CD4-positive, alpha-beta memory T cell (primary cell): ENCODE measurements around the gene FBXW10. TPM values are rescaled to one million over a fixed set of nuclear protein-coding genes. Genes with fewer than 3 reads are reported as not detected.
"Not testable (repeated sequence)": the region's sequence is repeated elsewhere in the genome, so short reads cannot be mapped to it uniquely, and the experiment has no call there.

Experiments
- CTCF ChIA-PET: fragments of 350-600 bp; sonication (Branson Sonifier 250); formaldehyde crosslinking; loops from one replicate; lab custom pipeline; 2021; ENCODE audit warnings: inconsistent platforms; ENCODE audit not compliant: partially characterized antibody; lab: Charles Lee
- POLR2A ChIA-PET: fragments of 350-600 bp; sonication (Branson Sonifier 250); formaldehyde crosslinking; loops from one replicate; lab custom pipeline; 2021; ENCODE audit not compliant: partially characterized antibody; lab: Charles Lee
- DNase-seq, 5 donors: peaks; one replicate each; pipeline versions ENCODE4 v3.0.0 to v3.0.0-alpha.2; 2020 to 2022; ENCODE audit warnings: mixed read lengths in 1 of 5
- H3K27ac ChIP-seq: one replicate; pipeline ENCODE4 v1.7.0; 2013; ENCODE audit warnings: low read depth, low read length
- H3K27me3 ChIP-seq: 2 replicates; pipeline ENCODE4 v1.7.0; 2013; ENCODE audit warnings: mild to moderate bottlenecking, low read length, moderate library complexity; ENCODE audit not compliant: insufficient read depth
- H3K36me3 ChIP-seq: 2 replicates; pipeline ENCODE4 v1.7.0; 2013; ENCODE audit warnings: mild to moderate bottlenecking, low read length, moderate library complexity; ENCODE audit not compliant: insufficient read depth
- H3K4me1 ChIP-seq: 2 replicates; pipeline ENCODE4 v1.7.0; 2013; ENCODE audit warnings: mild to moderate bottlenecking, low read length, moderate library complexity; ENCODE audit not compliant: insufficient read depth
- H3K4me3 ChIP-seq, 2 donors: one replicate each; pipeline ENCODE4 v1.7.0; 2013; ENCODE audit warnings: low read length in 2 of 2, mild to moderate bottlenecking in 1 of 2
- H3K9me3 ChIP-seq, 2 donors: one replicate each; pipeline ENCODE4 v1.7.0; 2013; ENCODE audit warnings: low read length in 2 of 2, control low read depth in 1 of 2; ENCODE audit not compliant: control insufficient read depth in 1 of 2
- H3K27ac Mint-ChIP-seq, 7 donors: one replicate each; pipeline ENCODE4 v1.8.0; 2020 to 2021; ENCODE audit warnings: mixed read lengths in 7 of 7, mild to moderate bottlenecking in 6 of 7, inconsistent platforms in 3 of 7, moderate library complexity in 3 of 7
- H3K27me3 Mint-ChIP-seq, 2 donors: one replicate each; pipeline ENCODE4 v1.8.0; 2020 to 2021; ENCODE audit warnings: mixed read lengths in 2 of 2
- H3K36me3 Mint-ChIP-seq, 2 donors: one replicate each; pipeline ENCODE4 v1.8.0; 2020 to 2021; ENCODE audit warnings: mixed read lengths in 2 of 2, inconsistent platforms in 1 of 2, mild to moderate bottlenecking in 1 of 2
- H3K4me1 Mint-ChIP-seq, 4 donors: one replicate each; pipeline ENCODE4 v1.8.0; 2020 to 2021; ENCODE audit warnings: mixed read lengths in 4 of 4, mild to moderate bottlenecking in 1 of 4
- H3K4me3 Mint-ChIP-seq, 8 donors: one replicate each; pipeline ENCODE4 v1.8.0; 2020 to 2021; ENCODE audit warnings: mixed read lengths in 8 of 8, mild to moderate bottlenecking in 7 of 8, moderate library complexity in 6 of 8, inconsistent platforms in 3 of 8
- H3K9me3 Mint-ChIP-seq, 8 donors: one replicate each; pipeline ENCODE4 v1.8.0; 2020 to 2021; ENCODE audit warnings: mixed read lengths in 8 of 8, mild to moderate bottlenecking in 5 of 8, inconsistent platforms in 3 of 8, moderate library complexity in 1 of 8
- intact Hi-C: fragments of 100-400 bp; cut with micrococcal nuclease; formaldehyde crosslinking; loops from one replicate; pipeline ENCODE4 v1.15.1; 2023
- polyA plus RNA-seq, 2 donors: library from polyadenylated mRNA; unstranded; fragments of 300-500 nt; fragmentation: Illumina TruSeq; gene quantifications; one replicate each; pipeline ENCODE4 v1.2.3, GENCODE V29; 2021
- total RNA-seq, 2 experiments: library from RNA; stranded (reverse); gene quantifications; one replicate each; pipeline ENCODE4 v1.2.3, GENCODE V29; 2021

Gene FBXW10
- total and polyA plus RNA-seq, 4 experiments from 2014 or later, result not detected

DNA sequence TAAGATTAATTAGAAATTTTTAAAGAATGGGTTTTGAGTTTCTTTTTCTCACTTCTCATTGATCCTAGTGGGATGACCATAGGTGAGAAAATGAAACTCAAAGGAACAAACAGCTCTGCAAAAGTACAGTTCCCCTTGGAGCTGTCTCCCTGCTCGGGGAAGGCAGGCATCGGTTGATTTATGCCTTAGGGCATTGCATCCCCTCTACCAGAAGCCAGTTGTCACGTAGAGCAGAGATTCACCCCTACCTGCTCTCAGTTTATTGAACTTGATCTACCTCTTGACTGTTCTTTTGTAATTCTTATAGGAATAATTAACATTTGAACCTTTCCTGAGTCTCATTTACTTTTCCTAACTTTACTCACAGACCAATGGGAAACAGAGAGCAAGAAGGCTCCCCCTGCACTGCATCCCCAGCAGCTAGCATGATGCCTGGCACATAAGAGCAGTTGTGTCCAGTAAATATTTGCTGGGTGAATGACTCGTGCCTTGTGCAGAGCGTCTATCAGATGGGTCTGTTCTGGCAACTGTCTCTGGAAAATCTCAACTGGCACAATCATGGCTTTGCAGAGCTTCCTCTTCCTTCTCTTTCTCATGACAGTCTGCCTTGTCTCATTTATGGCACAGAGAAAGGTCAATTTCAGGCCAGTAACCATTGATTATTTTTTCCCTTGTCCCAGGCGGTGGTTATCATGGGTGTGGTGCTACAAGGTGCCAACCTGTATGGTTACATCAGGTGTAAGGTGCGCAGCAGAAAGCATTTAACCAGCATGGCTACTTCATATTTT is 59.8 kb downstream of the FBXW10 start:
- H3K4me1 ChIP-seq, CTCF ChIA-PET, H3K9me3 ChIP-seq, H3K4me1 Mint-ChIP-seq, H3K27ac Mint-ChIP-seq, H3K27me3 ChIP-seq, H3K27me3 Mint-ChIP-seq, H3K9me3 Mint-ChIP-seq, H3K4me3 Mint-ChIP-seq, H3K4me3 ChIP-seq, DNase-seq, POLR2A ChIA-PET, H3K27ac ChIP-seq, H3K36me3 ChIP-seq, intact Hi-C loops: not testable (repeated sequence)
- H3K36me3 Mint-ChIP-seq, result peaks cover 23 to 38% of the 10 kb centered on the region in 2 donors

DNA sequence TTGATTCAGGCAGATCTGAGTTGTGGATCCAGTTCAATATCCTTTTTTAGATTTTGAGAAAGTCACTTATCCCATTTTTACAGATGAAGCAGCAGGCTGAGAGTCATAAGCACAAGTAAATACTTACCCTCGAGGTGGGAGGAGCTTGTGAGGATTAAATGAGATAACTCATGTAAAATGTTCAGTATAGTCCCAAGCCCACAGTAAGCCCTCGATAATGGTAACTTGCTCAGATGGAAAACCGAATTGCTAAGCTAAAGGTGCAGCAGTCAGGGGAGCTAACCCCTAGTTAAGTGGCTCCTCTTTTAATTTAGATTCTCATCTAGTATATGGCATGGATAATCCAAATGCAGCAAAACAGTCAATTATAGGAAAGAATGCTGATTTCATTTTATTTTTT is 72.1 kb downstream of the FBXW10 start:
- H3K27ac Mint-ChIP-seq, H3K27ac ChIP-seq, H3K36me3 Mint-ChIP-seq, H3K4me1 ChIP-seq, H3K36me3 ChIP-seq, POLR2A ChIA-PET, H3K27me3 Mint-ChIP-seq, intact Hi-C loops, H3K4me3 ChIP-seq, H3K9me3 ChIP-seq, H3K9me3 Mint-ChIP-seq, H3K4me1 Mint-ChIP-seq, H3K27me3 ChIP-seq, DNase-seq, H3K4me3 Mint-ChIP-seq: not testable (repeated sequence)
- CTCF ChIA-PET, result interaction anchor here (1.6 kb wide), 1 partner anchor 43 kb away, joined by 3 read pairs; no protein-coding TSS in a partner anchor

DNA sequence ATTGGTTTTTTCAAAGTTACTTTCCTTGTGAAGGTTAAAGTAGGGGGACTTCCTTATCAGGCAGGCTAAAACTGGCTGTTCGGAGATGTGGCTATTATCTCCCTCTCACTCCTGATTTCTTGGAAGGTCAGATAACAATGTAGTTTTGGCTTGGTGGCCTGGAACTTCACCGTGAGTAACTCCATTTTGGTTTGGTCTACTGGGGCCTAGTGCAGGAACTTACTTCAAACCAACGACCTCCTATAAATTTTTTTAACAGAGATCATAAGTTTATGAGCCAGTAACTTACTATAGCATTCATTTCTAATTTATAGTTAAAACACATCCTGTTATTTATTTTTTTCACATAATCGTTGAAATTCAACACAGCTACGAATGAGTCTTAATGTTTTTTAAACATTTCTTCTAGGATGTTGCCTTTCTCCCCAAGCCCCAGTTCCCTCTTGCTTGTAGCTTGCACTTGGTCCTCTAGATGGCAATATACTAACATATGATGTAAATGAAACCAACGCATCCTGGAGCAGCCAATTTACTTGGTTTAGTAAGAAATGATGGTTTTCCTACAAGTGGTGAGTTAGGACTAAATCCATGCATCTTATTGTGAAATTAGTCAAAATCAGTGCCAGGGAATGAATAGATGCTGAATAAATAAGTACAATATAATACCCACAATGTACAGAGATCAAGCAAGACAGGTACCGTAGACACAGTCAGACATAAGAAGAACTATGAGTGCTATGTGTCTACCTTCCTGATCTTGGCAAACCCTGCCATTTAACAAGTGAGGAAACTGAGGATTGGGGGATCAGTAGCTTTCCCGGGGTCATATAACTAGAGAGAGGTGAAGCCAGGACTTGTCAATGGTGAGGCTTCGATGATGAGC is 72.9 kb downstream of the FBXW10 start:
- POLR2A ChIA-PET, H3K4me1 Mint-ChIP-seq, H3K9me3 Mint-ChIP-seq, H3K9me3 ChIP-seq, intact Hi-C loops, H3K27ac ChIP-seq, H3K36me3 ChIP-seq, H3K4me1 ChIP-seq, H3K4me3 Mint-ChIP-seq, H3K36me3 Mint-ChIP-seq, H3K4me3 ChIP-seq, H3K27ac Mint-ChIP-seq, H3K27me3 ChIP-seq, H3K27me3 Mint-ChIP-seq: not testable (repeated sequence)
- peak; percentile 59 to 66 (median 65) for DNase-seq
- CTCF ChIA-PET, result interaction anchor here (1.1 to 1.6 kb wide), 2 partner anchors 42 to 144 kb away, joined by 3 read pairs; no protein-coding TSS in a partner anchor

DNA sequence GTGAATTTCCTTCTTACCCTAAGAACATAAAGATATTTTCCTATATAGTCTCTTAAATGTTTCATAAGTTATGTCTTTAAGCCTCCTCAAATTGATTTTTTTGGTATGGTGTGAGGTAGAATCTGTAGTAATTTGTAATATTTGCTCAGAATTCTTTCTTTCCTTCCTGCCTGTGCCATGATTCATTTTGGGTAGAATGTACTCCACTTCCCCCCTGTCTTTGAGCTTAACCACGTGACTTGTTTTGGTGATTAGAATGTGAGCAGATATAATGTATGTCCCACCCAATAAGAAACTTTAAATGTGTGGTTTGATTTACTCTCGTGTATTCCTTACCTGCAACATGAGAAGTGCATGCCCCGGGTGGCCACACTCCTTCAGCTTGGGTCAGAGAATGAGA is 77.6 kb downstream of the FBXW10 start:
- CTCF ChIA-PET, H3K4me3 ChIP-seq, intact Hi-C loops: not testable (repeated sequence)

DNA sequence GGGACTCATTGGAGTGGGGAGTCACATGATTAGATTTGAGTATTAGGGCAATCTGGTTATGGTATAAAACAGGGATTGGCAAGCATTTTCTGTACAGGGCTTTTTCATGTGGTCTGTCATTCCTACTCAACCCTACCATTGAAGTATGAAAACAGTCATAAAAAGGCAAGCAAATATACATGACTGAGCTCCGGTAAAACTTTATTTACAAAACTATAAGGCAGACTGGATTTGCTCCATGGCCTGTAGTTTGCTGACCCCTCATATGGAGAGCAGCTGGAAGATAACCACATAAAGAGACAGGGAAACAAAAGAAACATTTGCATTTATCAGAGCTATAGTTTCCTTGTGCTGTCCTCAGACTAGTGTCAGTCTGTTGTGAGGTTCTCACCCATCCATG is 83.8 kb downstream of the FBXW10 start:
- H3K36me3 ChIP-seq, H3K27me3 ChIP-seq, H3K9me3 Mint-ChIP-seq, H3K9me3 ChIP-seq, H3K27me3 Mint-ChIP-seq, H3K36me3 Mint-ChIP-seq, POLR2A ChIA-PET, H3K4me1 Mint-ChIP-seq, H3K27ac ChIP-seq, intact Hi-C loops, H3K27ac Mint-ChIP-seq, CTCF ChIA-PET, DNase-seq, H3K4me3 Mint-ChIP-seq, H3K4me3 ChIP-seq, H3K4me1 ChIP-seq: not testable (repeated sequence)

More for the DNA sequence above, 77.6 kb downstream of the FBXW10 start:
- H3K27me3 Mint-ChIP-seq, H3K27ac Mint-ChIP-seq, H3K4me1 Mint-ChIP-seq, DNase-seq, H3K36me3 ChIP-seq, H3K36me3 Mint-ChIP-seq, POLR2A ChIA-PET, H3K27me3 ChIP-seq, H3K27ac ChIP-seq, H3K4me1 ChIP-seq, H3K4me3 Mint-ChIP-seq, H3K9me3 Mint-ChIP-seq, H3K9me3 ChIP-seq: not testable (repeated sequence)

Other genes with a start within 250 kb of the FBXW10 start
- gene TBC1D28, start 99.7 kb upstream of the FBXW10 start, total RNA-seq, result not detected
- not detected for gene TBC1D28, start 99.7 kb upstream of the FBXW10 start, polyA plus RNA-seq
- gene FOXO3B, start 61.7 kb upstream of the FBXW10 start, total RNA-seq, result 1 to 10 TPM; 5.8 to 7.1 TPM
- gene FOXO3B, start 61.7 kb upstream of the FBXW10 start, polyA plus RNA-seq, result 1 to 10 TPM; 1.1 to 3.4 TPM
- 10 to 100 TPM; 37.3 to 38.6 TPM for gene TVP23B, start 37.1 kb downstream of the FBXW10 start, total RNA-seq
- gene TVP23B, start 37.1 kb downstream of the FBXW10 start, polyA plus RNA-seq, result 10 to 100 TPM; 53.0 to 69.0 TPM
- 10 to 100 TPM; 52.7 to 55.6 TPM for gene PRPSAP2, start 114.1 kb downstream of the FBXW10 start, total RNA-seq
- gene PRPSAP2, start 114.1 kb downstream of the FBXW10 start, polyA plus RNA-seq, result 10 to 100 TPM; 32.3 to 45.9 TPM
- gene SLC5A10, start 208.1 kb downstream of the FBXW10 start, total RNA-seq, result not detected
- gene SLC5A10, start 208.1 kb downstream of the FBXW10 start, polyA plus RNA-seq, result under 1 TPM; 0.10 to 0.11 TPM